Measurements from ENCODE around the gene ATP9A.
A peak's percentile ranks its signal among the peaks of the same experiment; 100 is the strongest.
"Not testable (repeated sequence)": the region's sequence is repeated elsewhere in the genome, so short reads cannot be mapped to it uniquely, and the experiment has no call there.

Gene ATP9A

DNA sequence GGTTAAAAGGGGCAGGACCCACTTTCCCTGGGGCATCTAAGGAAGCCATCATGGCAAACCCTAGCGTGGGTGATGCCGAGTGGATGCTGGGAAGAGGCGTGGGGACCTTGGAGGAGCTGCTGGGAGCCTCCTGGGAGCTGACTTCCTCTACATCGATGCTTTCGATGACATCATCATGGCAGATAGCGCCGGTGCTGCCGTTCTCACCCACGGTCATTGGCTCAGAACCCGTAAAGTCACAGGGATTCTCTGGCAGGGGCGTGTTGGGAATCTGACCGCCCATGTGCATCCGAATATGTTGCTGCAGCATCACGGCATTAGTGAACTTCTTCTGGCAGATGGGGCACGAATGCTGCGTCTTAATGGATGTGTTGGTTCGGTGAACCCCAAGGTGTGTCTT, 22.1 kb upstream of the ATP9A start:
- DNase-seq (ENCODE audit: low read depth) = no peak
- TF ChIP-seq, protein P1, sequence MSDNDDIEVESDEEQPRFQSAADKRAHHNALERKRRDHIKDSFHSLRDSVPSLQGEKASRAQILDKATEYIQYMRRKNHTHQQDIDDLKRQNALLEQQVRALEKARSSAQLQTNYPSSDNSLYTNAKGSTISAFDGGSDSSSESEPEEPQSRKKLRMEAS (IDR thresholded peaks at IDR 0.05; ENCODE audit: low read depth, low read length) = no peak
- TF ChIP-seq MYC (IDR thresholded peaks at IDR 0.05; ENCODE audit: low read depth, low read length) (no peak), CTCF (IDR thresholded peaks at IDR 0.05; ENCODE audit: low read depth, low read length) (no peak), POLR2A (IDR thresholded peaks at IDR 0.05; ENCODE audit: extremely low read depth, insufficient read length) (no peak)
- H3K4me3 ChIP-seq (ENCODE audit: low read depth, low read length) = no peak overlapping the region

GRCh38 chr20:51789434-51789833, 21.2 kb upstream of the ATP9A start:
- H3K4me3 ChIP-seq (ENCODE audit: low read depth, low read length) = no peak overlapping the region
- peak; percentile 33 for DNase-seq (ENCODE audit: low read depth)
- TF ChIP-seq MYC (IDR thresholded peaks at IDR 0.05; ENCODE audit: low read depth, low read length) = no peak
- TF ChIP-seq, protein P1 (IDR thresholded peaks at IDR 0.05; ENCODE audit: low read depth, low read length) = no peak
- TF ChIP-seq POLR2A (IDR thresholded peaks at IDR 0.05; ENCODE audit: extremely low read depth, insufficient read length) = no peak
- no peak for TF ChIP-seq CTCF (IDR thresholded peaks at IDR 0.05; ENCODE audit: low read depth, low read length)

GRCh38 chr20:51788822-51789221, 20.6 kb upstream of the ATP9A start:
- no peak overlapping the region for H3K4me3 ChIP-seq (ENCODE audit: low read depth, low read length)
- no peak for TF ChIP-seq POLR2A (IDR thresholded peaks at IDR 0.05; ENCODE audit: extremely low read depth, insufficient read length)
- DNase-seq (ENCODE audit: low read depth) = no peak

DNA sequence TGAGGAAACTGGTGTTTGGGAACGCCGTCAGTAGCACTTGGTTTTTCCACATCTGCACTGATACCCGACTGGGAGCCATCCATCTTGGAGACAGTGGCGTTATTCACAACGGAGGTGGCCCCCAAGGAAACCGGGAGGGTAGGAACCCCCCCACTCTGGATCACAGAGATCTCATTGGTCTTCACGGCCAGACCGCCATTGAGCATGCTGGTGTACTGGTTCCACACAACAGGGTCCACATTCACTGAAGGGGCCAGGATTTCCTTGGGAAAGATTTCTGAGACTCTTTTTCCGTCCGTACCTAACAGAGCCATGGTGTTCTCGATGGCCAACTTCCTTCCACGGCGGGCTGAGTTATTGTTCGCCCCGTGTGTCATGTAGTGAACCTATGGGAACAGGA, 16.1 kb upstream of the ATP9A start:
- H3K4me3 ChIP-seq (ENCODE audit: low read depth, low read length) = no peak overlapping the region
- DNase-seq (ENCODE audit: low read depth) = no peak
- TF ChIP-seq POLR2A (IDR thresholded peaks at IDR 0.05; ENCODE audit: extremely low read depth, insufficient read length) = no peak
- TF ChIP-seq CTCF (IDR thresholded peaks at IDR 0.05; ENCODE audit: low read depth, low read length) = no peak
- TF ChIP-seq, protein P1 (IDR thresholded peaks at IDR 0.05; ENCODE audit: low read depth, low read length) = no peak
- TF ChIP-seq MYC (IDR thresholded peaks at IDR 0.05; ENCODE audit: low read depth, low read length) = no peak

GRCh38 chr20:51778229-51778759, 10.1 kb upstream of the ATP9A start:
- not testable (repeated sequence) for H3K4me3 ChIP-seq (ENCODE audit: low read depth, low read length); DNase-seq (ENCODE audit: low read depth)

GRCh38 chr20:51775241-51775640, 7.1 kb upstream of the ATP9A start:
- H3K4me3 ChIP-seq (ENCODE audit: low read depth, low read length) = no peak overlapping the region
- DNase-seq (ENCODE audit: low read depth) = no peak
- TF ChIP-seq, protein P1 (IDR thresholded peaks at IDR 0.05; ENCODE audit: low read depth, low read length) = no peak
- no peak for TF ChIP-seq POLR2A (IDR thresholded peaks at IDR 0.05; ENCODE audit: extremely low read depth, insufficient read length)
- TF ChIP-seq MYC (IDR thresholded peaks at IDR 0.05; ENCODE audit: low read depth, low read length) = no peak
- TF ChIP-seq CTCF (IDR thresholded peaks at IDR 0.05; ENCODE audit: low read depth, low read length) = no peak

- DNase-seq (ENCODE audit: low read depth) = no peak
- TF ChIP-seq CTCF (IDR thresholded peaks at IDR 0.05; ENCODE audit: low read depth, low read length) = no peak
- no peak for TF ChIP-seq POLR2A (IDR thresholded peaks at IDR 0.05; ENCODE audit: extremely low read depth, insufficient read length)
- TF ChIP-seq, protein P1 (IDR thresholded peaks at IDR 0.05; ENCODE audit: low read depth, low read length) = no peak
- no peak for TF ChIP-seq MYC (IDR thresholded peaks at IDR 0.05; ENCODE audit: low read depth, low read length)
- H3K4me3 ChIP-seq (ENCODE audit: low read depth, low read length) = no peak overlapping the region
Measured at GRCh38 chr20:51772236-51772635, 4.0 kb upstream of the ATP9A start.
